NCI-H524 treated with DMSO at 0.1 percent for 48 hours (cell line): ENCODE results near the gene PBX2.
A peak's percentile ranks its signal among the peaks of the same experiment; 100 is the strongest.
"Not testable (repeated sequence)": the region's sequence is repeated elsewhere in the genome, so short reads cannot be mapped to it uniquely, and the experiment has no call there.

Source experiments
- DNase-seq: peaks from one replicate; lab custom pipeline; 2025; lab: John Stamatoyannopoulos, UW

Gene PBX2

GRCh38 chr6:32187725-32188380 is 2.1 kb downstream of the PBX2 start:
- DNase-seq: not testable (repeated sequence)

GRCh38 chr6:32187009-32187709 is 2.8 kb downstream of the PBX2 start:
- no peak for DNase-seq

- not testable (repeated sequence) for DNase-seq
Measured at GRCh38 chr6:32186151-32186840, 3.7 kb downstream of the PBX2 start.

GRCh38 chr6:32185681-32186131 is 4.3 kb downstream of the PBX2 start:
- not testable (repeated sequence) for DNase-seq

GRCh38 chr6:32184084-32184640 is 5.8 kb downstream of the PBX2 start, which contains the start of gene AGER:
TSS of gene AGER (minus strand) at chr6:32184253. CDS start at chr6:32184222, 31 bp downstream.
- DNase-seq: no peak

GRCh38 chr6:32183483-32184083 is 6.4 kb downstream of the PBX2 start:
- DNase-seq: no peak

GRCh38 chr6:32183030-32183429 is 7.0 kb downstream of the PBX2 start:
- DNase-seq: no peak

- no peak for DNase-seq
Measured at GRCh38 chr6:32182555-32182981, 7.4 kb downstream of the PBX2 start.

- DNase-seq: no peak
Measured at GRCh38 chr6:32181915-32182529, 8.0 kb downstream of the PBX2 start.

- no peak for DNase-seq
Measured at GRCh38 chr6:32181148-32181702, 8.8 kb downstream of the PBX2 start.

- DNase-seq: no peak
Measured at GRCh38 chr6:32179766-32180405, 10.1 kb downstream of the PBX2 start.

GRCh38 chr6:32178547-32179440 is 11.2 kb downstream of the PBX2 start:
- no peak for DNase-seq

GRCh38 chr6:32177788-32178546 is 12.0 kb downstream of the PBX2 start, which contains the start of gene RNF5:
TSS of gene RNF5 (plus strand) at chr6:32178405. CDS start at chr6:32178512, 107 bp downstream.
- DNase-seq: peak; percentile 100

GRCh38 chr6:32177183-32177787 is 12.7 kb downstream of the PBX2 start:
- peak; percentile 28 for DNase-seq

GRCh38 chr6:32176476-32177182 is 13.4 kb downstream of the PBX2 start:
- DNase-seq: no peak

GRCh38 chr6:32175711-32176475 is 14.1 kb downstream of the PBX2 start, which contains the start of gene AGPAT1:
TSS of gene AGPAT1 (minus strand) at chr6:32176084. CDS start at chr6:32171496, 4,588 bp downstream.
- peak; percentile 83 for DNase-seq

GRCh38 chr6:32175322-32175710 is 14.7 kb downstream of the PBX2 start:
- no peak for DNase-seq
